ENCODE data around the gene ZNF677. TPM values are rescaled to one million over a fixed set of nuclear protein-coding genes. Genes with fewer than 3 reads are reported as not detected.
"Not testable (repeated sequence)": the region's sequence is repeated elsewhere in the genome, so short reads cannot be mapped to it uniquely, and the experiment has no call there.

Gene ZNF677
- total and polyA plus RNA-seq, 9 of the 15 experiments (the other 6 are each of a cell fraction or from before 2014, with no cell fraction given), result 1.5 to 2.3 (median 1.8) TPM

DNA sequence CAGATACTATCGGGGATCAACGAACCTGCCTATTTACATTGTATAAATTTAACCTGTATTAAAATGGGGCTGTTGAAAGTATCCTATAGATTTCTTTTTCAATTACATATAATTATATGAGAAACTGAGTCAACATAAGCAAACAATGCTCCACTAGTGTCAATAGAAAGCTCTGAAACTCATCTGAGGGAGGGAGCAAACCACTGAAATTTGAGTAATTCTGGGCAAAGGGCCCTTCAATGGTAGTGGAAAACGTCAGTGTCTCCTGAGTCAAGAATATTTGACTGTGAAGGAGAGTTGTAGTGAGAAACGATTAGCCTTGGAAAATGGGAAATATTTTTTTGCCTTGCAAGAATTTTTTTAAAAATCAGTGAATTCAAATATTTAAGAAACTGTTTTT lies 30.4 kb upstream of the ZNF677 start:
- Histone ChIP-seq H3K79me2 (ENCODE audit: control insufficient read depth, insufficient read depth, low read length) (no peaks in the 10 kb centered on the region), H3K27ac (ENCODE audit: extremely low read depth, low read depth, low read length) (no peak overlapping the region), H3K4me1 (replicated peaks in 1 of 2; ENCODE audit: control insufficient read depth in 2 of 2, insufficient read depth in 2 of 2, low read length in 2 of 2) (no peaks in the 10 kb centered on the region), H4K20me1 (replicated peaks; ENCODE audit: control insufficient read depth, insufficient read depth, low read length) (no peaks in the 10 kb centered on the region), H3K27me3 (ENCODE audit: control insufficient read depth in 2 of 2, insufficient read depth in 2 of 2, low read length in 2 of 2) (no peaks in the 10 kb centered on the region), H3K9me3 (replicated peaks; ENCODE audit: control insufficient read depth, insufficient read depth, low read depth, low read length) (no peaks in the 10 kb centered on the region), H3K4me2 (ENCODE audit: insufficient read depth, low read length) (no peak overlapping the region), H3K36me3 (ENCODE audit: control insufficient read depth, insufficient read depth, low read length) (no peaks in the 10 kb centered on the region), H3K4me3 (no peak overlapping the region), H3K9me1 (ENCODE audit: control insufficient read depth, insufficient read depth, low read length) (no peaks in the 10 kb centered on the region), H3K9ac (ENCODE audit: insufficient read depth in 1 of 2, low read depth in 2 of 2, low read length in 2 of 2) (no peak overlapping the region), H2AFZ (ENCODE audit: low read depth, low read length) (no peak overlapping the region)
- ATAC-seq (no peak), FAIRE-seq (no peak), DNase-seq (ENCODE audit: extremely low read depth in 1 of 4, low spot score in 3 of 4) (no peak)
- TF ChIP-seq, protein P1, sequence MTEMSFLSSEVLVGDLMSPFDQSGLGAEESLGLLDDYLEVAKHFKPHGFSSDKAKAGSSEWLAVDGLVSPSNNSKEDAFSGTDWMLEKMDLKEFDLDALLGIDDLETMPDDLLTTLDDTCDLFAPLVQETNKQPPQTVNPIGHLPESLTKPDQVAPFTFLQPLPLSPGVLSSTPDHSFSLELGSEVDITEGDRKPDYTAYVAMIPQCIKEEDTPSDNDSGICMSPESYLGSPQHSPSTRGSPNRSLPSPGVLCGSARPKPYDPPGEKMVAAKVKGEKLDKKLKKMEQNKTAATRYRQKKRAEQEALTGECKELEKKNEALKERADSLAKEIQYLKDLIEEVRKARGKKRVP (CRISPR knock-in tag; IDR thresholded peaks at IDR 0.05), result no peak
- TF ChIP-seq ARID1B (IDR thresholded peaks at IDR 0.05), result no peak
- TF ChIP-seq PHF21A (IDR thresholded peaks at IDR 0.05; ENCODE audit: borderline replicate concordance, low read depth), result no peak
- TF ChIP-seq ZNF431 (CRISPR knock-in tag; IDR thresholded peaks at IDR 0.05), result no peak
- TF ChIP-seq, protein P2, sequence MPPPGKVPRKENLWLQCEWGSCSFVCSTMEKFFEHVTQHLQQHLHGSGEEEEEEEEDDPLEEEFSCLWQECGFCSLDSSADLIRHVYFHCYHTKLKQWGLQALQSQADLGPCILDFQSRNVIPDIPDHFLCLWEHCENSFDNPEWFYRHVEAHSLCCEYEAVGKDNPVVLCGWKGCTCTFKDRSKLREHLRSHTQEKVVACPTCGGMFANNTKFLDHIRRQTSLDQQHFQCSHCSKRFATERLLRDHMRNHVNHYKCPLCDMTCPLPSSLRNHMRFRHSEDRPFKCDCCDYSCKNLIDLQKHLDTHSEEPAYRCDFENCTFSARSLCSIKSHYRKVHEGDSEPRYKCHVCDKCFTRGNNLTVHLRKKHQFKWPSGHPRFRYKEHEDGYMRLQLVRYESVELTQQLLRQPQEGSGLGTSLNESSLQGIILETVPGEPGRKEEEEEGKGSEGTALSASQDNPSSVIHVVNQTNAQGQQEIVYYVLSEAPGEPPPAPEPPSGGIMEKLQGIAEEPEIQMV (tag; conservative IDR thresholded peaks at IDR 0.05; ENCODE audit: low read depth), result no peak
- TF ChIP-seq, protein P3, sequence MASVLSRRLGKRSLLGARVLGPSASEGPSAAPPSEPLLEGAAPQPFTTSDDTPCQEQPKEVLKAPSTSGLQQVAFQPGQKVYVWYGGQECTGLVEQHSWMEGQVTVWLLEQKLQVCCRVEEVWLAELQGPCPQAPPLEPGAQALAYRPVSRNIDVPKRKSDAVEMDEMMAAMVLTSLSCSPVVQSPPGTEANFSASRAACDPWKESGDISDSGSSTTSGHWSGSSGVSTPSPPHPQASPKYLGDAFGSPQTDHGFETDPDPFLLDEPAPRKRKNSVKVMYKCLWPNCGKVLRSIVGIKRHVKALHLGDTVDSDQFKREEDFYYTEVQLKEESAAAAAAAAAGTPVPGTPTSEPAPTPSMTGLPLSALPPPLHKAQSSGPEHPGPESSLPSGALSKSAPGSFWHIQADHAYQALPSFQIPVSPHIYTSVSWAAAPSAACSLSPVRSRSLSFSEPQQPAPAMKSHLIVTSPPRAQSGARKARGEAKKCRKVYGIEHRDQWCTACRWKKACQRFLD (CRISPR knock-in tag; IDR thresholded peaks at IDR 0.05), result no peak
- TF ChIP-seq THAP12 (CRISPR knock-in tag; IDR thresholded peaks at IDR 0.05), result no peak
- TF ChIP-seq RBM17 (IDR thresholded peaks at IDR 0.05; ENCODE audit: borderline replicate concordance, low read depth, low read length), result no peak
- TF ChIP-seq ZNF3 (CRISPR knock-in tag; IDR thresholded peaks at IDR 0.05), result no peak
- TF ChIP-seq NELFE (IDR thresholded peaks at IDR 0.05; ENCODE audit: insufficient read depth, insufficient read length), result no peak
- TF ChIP-seq ZNF263 (CRISPR knock-in tag; IDR thresholded peaks at IDR 0.05; ENCODE audit: borderline replicate concordance), result no peak
- intact Hi-C loops (cut with micrococcal nuclease), result no loop called here
- no TSS peak for BruUV-seq (replicated peaks)
- WGBS (ENCODE audit: insufficient coverage, low coverage, missing lambda C conversion rate), result 3% methylated on average over 4 of the region's 4 CpGs
- in situ Hi-C loops (cut with MboI), result no loop called here
- ChIA-PET POLR2A (no interaction called here), CTCF (ENCODE audit: low intra/inter-chr PET ratio) (no interaction called here)

- H3K27ac ChIP-seq (ENCODE audit: extremely low read depth, low read depth, low read length); in situ Hi-C loops (cut with MboI); H4K20me1 ChIP-seq (replicated peaks; ENCODE audit: control insufficient read depth, insufficient read depth, low read length); H3K79me2 ChIP-seq (ENCODE audit: control insufficient read depth, insufficient read depth, low read length); CTCF ChIA-PET (ENCODE audit: low intra/inter-chr PET ratio); BruUV-seq (replicated peaks); H3K9ac ChIP-seq (ENCODE audit: insufficient read depth in 1 of 2, low read depth in 2 of 2, low read length in 2 of 2); H3K36me3 ChIP-seq (ENCODE audit: control insufficient read depth, insufficient read depth, low read length); intact Hi-C loops (cut with micrococcal nuclease); POLR2A ChIA-PET; H2AFZ ChIP-seq (ENCODE audit: low read depth, low read length); H3K27me3 ChIP-seq (ENCODE audit: control insufficient read depth in 2 of 2, insufficient read depth in 2 of 2, low read length in 2 of 2); H3K4me2 ChIP-seq (ENCODE audit: insufficient read depth, low read length); H3K4me1 ChIP-seq (replicated peaks in 1 of 2; ENCODE audit: control insufficient read depth in 2 of 2, insufficient read depth in 2 of 2, low read length in 2 of 2); DNase-seq (ENCODE audit: extremely low read depth in 1 of 4, low spot score in 3 of 4); H3K4me3 ChIP-seq; H3K9me1 ChIP-seq (ENCODE audit: control insufficient read depth, insufficient read depth, low read length); H3K9me3 ChIP-seq (replicated peaks; ENCODE audit: control insufficient read depth, insufficient read depth, low read depth, low read length): not testable (repeated sequence)
- ATAC-seq (peak; percentile 60; the same call in 2 of the 3 replicates), FAIRE-seq (peak; percentile 78)
- WGBS (ENCODE audit: insufficient coverage, low coverage, missing lambda C conversion rate), result 0% methylated on average over 1 of the region's 8 CpGs
Observed at GRCh38 chr19:53281947-53282346, 27.3 kb upstream of the ZNF677 start.
